DOHH2 (cell line): ENCODE measurements around the gene LTB.

ENCODE experiments used
- H3F3A ChIP-seq: fragments of 200-600 bp; sonication (generic), shearing (Covaris generic); 2 replicates; pipeline ENCODE4 v1.6.0; 2016; ENCODE audit warnings: antibody characterized with exemption, mild to moderate bottlenecking; ENCODE audit not compliant: control insufficient read depth, insufficient read depth
- H3K27ac ChIP-seq: fragments of 200-600 bp; sonication (generic); 2 replicates; pipeline ENCODE4 v1.5.1; 2014; ENCODE audit warnings: low read depth, mild to moderate bottlenecking, low read length, moderate library complexity
- H3K27me3 ChIP-seq: fragments of 200-600 bp; sonication (generic); 2 replicates; pipeline ENCODE4 v1.6.1; 2014; ENCODE audit warnings: mild to moderate bottlenecking, low read length, mixed read lengths; ENCODE audit not compliant: control insufficient read depth
- H3K36me3 ChIP-seq: fragments of 200-600 bp; sonication (generic); 2 replicates; pipeline ENCODE4 v1.6.1; 2014; ENCODE audit warnings: mild to moderate bottlenecking, low read length, moderate library complexity, mixed read lengths; ENCODE audit not compliant: control insufficient read depth
- H3K4me1 ChIP-seq: fragments of 200-600 bp; sonication (generic); 2 replicates; pipeline ENCODE4 v1.6.1; 2014; ENCODE audit warnings: mild to moderate bottlenecking, low read length, mixed read lengths; ENCODE audit not compliant: control insufficient read depth
- H3K4me2 ChIP-seq: fragments of 200-600 bp; sonication (generic); 2 replicates; pipeline ENCODE4 v1.6.0; 2014; ENCODE audit warnings: mild to moderate bottlenecking, low read length, moderate library complexity
- H3K4me3 ChIP-seq: fragments of 200-600 bp; sonication (generic); 2 replicates; pipeline ENCODE4 v1.5.1; 2014; ENCODE audit warnings: mild to moderate bottlenecking, low read length, mixed read lengths
- H3K79me2 ChIP-seq: fragments of 200-600 bp; sonication (generic); 2 replicates; pipeline ENCODE4 v1.6.1; 2014; ENCODE audit warnings: mild to moderate bottlenecking, low read length, mixed read lengths; ENCODE audit not compliant: control insufficient read depth
- H3K9me2 ChIP-seq: fragments of 200-600 bp; sonication (generic); replicated peaks from 2 replicates; pipeline ENCODE4 v1.6.1; 2014; ENCODE audit warnings: mild to moderate bottlenecking, low read length, mixed read lengths; ENCODE audit not compliant: control insufficient read depth
- H3K9me3 ChIP-seq: fragments of 200-600 bp; sonication (generic); 2 replicates; pipeline ENCODE4 v1.6.1; 2014; ENCODE audit warnings: antibody characterized with exemption, low read length, mixed read lengths; ENCODE audit not compliant: control insufficient read depth, insufficient read depth
- H4K20me1 ChIP-seq: fragments of 200-600 bp; sonication (generic); 2 replicates; pipeline ENCODE4 v1.6.0; 2014; ENCODE audit warnings: low read depth, mild to moderate bottlenecking, antibody characterized with exemption, low read length, moderate library complexity; ENCODE audit not compliant: control insufficient read depth, insufficient read depth
- EZH2phosphoT487 ChIP-seq: fragments of 200-600 bp; sonication (generic); IDR thresholded peaks from 2 replicates; pipeline ENCODE4 v1.6.1; 2017; ENCODE audit warnings: borderline replicate concordance, mild to moderate bottlenecking, antibody characterized with exemption, low read length, moderate library complexity, mixed read lengths
- TF ChIP-seq, protein P1 (sequence below): fragments of 200-600 bp; sonication (generic); IDR thresholded peaks from one replicate; pipeline ENCODE4 v1.5.1; 2014; ENCODE audit warnings: antibody characterized with exemption, mild to moderate bottlenecking, low read depth, low read length; ENCODE audit not compliant: poor library complexity, severe bottlenecking

Gene LTB

DNA sequence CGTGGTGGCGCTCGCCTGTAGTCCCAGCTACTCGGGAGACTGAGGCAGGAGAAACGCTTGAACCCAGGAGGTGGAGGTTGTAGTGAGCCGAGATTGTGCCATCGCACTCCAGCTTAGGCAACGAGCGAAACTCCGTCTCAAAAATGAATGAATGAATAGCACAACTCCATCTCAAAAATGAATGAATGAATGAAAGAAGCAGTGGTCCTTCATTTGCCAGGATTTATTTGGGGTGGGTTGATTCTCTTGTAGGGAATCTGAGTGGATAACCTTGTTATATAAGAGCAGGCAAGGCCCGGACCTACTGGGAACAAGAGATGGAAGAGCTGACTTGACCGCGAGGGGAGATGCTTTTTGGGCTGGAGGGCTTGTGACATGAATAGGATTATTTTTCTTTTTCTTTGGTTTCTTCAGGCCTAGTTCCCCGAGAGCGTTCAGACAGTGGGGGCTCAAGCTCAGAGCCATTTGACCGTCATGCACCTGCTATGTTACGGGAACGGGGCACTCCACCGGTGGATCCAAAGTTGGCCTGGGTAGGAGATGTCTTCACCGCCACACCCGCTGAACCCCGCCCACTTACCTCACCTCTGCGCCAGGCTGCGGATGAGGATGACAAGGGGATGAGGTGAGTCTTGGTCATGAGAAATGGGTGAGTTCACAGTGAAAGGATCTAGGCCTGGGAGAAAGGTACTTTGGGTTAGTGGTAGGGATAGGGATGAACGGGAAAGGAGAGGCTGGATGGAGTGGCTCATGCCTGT is 48.1 kb upstream of the LTB start:
- H3K4me3 ChIP-seq = no peak overlapping the region
- no peak overlapping the region for H3K27ac ChIP-seq
- peaks cover 18% of the 10 kb centered on the region; the same call in 1 of the 2 replicates for H3F3A ChIP-seq
- no peaks in the 10 kb centered on the region for H3K27me3 ChIP-seq
- no peak for TF ChIP-seq EZH2phosphoT487
- TF ChIP-seq, protein P1, sequence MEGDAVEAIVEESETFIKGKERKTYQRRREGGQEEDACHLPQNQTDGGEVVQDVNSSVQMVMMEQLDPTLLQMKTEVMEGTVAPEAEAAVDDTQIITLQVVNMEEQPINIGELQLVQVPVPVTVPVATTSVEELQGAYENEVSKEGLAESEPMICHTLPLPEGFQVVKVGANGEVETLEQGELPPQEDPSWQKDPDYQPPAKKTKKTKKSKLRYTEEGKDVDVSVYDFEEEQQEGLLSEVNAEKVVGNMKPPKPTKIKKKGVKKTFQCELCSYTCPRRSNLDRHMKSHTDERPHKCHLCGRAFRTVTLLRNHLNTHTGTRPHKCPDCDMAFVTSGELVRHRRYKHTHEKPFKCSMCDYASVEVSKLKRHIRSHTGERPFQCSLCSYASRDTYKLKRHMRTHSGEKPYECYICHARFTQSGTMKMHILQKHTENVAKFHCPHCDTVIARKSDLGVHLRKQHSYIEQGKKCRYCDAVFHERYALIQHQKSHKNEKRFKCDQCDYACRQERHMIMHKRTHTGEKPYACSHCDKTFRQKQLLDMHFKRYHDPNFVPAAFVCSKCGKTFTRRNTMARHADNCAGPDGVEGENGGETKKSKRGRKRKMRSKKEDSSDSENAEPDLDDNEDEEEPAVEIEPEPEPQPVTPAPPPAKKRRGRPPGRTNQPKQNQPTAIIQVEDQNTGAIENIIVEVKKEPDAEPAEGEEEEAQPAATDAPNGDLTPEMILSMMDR = no peak
- no peaks in the 10 kb centered on the region for H3K4me1 ChIP-seq
- H3K79me2 ChIP-seq = peaks cover 50% of the 10 kb centered on the region
- H4K20me1 ChIP-seq = peaks cover 4% of the 10 kb centered on the region; the same call in 1 of the 2 replicates
- no peaks in the 10 kb centered on the region for H3K9me3 ChIP-seq
- no peaks in the 10 kb centered on the region for H3K9me2 ChIP-seq
- H3K4me2 ChIP-seq = no peak overlapping the region
- H3K36me3 ChIP-seq = peaks cover 100% of the 10 kb centered on the region

DNA sequence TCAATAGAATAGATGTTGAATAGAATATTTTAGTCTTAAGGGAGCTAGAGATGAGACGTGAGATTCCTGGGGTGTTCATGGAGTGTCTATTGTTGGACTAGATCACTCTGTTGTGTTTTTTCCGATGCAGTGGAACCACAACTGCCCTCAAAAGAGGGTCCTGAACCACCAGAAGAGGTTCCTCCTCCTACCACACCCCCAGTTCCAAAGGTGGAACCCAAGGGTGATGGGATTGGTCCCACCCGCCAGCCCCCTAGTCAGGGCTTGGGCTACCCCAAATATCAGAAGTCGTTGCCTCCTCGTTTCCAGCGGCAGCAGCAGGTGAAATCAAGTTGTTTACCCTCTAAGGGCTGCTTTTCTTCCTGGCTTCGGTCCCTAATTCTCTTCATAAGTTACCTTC is 46.8 kb upstream of the LTB start:
- no peak overlapping the region for H3K27ac ChIP-seq
- peaks cover 4% of the 10 kb centered on the region; the same call in 1 of the 2 replicates for H4K20me1 ChIP-seq
- H3F3A ChIP-seq = peaks cover 8% of the 10 kb centered on the region; the same call in 1 of the 2 replicates
- H3K27me3 ChIP-seq = no peaks in the 10 kb centered on the region
- TF ChIP-seq, protein P1 = no peak
- no peak for TF ChIP-seq EZH2phosphoT487
- no peaks in the 10 kb centered on the region for H3K4me1 ChIP-seq
- H3K4me2 ChIP-seq = no peak overlapping the region
- no peaks in the 10 kb centered on the region for H3K9me3 ChIP-seq
- peaks cover 100% of the 10 kb centered on the region for H3K36me3 ChIP-seq
- H3K4me3 ChIP-seq = no peak overlapping the region
- no peaks in the 10 kb centered on the region for H3K9me2 ChIP-seq
- peaks cover 61% of the 10 kb centered on the region for H3K79me2 ChIP-seq

DNA sequence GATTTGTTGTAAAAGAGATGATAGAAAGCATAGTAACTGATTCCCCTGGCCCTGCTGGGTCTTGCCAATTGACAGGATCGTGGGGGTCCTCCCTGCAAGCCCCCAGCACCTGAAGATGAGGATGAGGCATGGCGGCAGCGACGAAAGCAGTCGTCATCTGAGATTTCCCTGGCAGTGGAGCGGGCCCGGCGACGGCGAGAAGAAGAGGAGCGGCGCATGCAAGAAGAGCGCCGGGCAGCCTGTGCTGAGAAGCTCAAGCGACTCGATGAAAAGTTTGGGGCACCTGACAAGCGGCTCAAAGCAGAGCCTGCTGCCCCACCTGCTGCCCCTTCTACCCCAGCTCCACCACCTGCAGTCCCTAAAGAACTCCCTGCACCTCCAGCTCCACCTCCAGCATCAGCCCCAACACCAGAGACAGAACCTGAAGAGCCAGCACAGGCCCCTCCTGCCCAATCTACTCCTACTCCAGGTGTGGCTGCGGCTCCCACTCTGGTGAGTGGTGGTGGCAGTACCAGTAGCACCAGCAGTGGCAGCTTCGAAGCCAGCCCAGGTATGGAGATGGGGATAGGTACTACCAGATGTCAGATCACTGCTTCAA is 45.6 kb upstream of the LTB start:
- H3K36me3 ChIP-seq = peaks cover 100% of the 10 kb centered on the region
- peaks cover 5% of the 10 kb centered on the region; the same call in 1 of the 2 replicates for H4K20me1 ChIP-seq
- peaks cover 68% of the 10 kb centered on the region for H3K79me2 ChIP-seq
- H3K9me3 ChIP-seq = no peaks in the 10 kb centered on the region
- no peak overlapping the region for H3K4me3 ChIP-seq
- H3K27me3 ChIP-seq = no peaks in the 10 kb centered on the region
- H3K9me2 ChIP-seq = no peaks in the 10 kb centered on the region
- H3K4me2 ChIP-seq = no peak overlapping the region
- peaks cover 1% of the 10 kb centered on the region for H3K4me1 ChIP-seq
- H3K27ac ChIP-seq = no peak overlapping the region
- 0 out of 2 replicates have a peak, but pooled peaks cover 2% of the 10 kb centered on the region for H3F3A ChIP-seq
- TF ChIP-seq, protein P1 = no peak
- TF ChIP-seq EZH2phosphoT487 = no peak
